Lung (tissue), 12 donors: ENCODE data around the gene CLCA1. TPM values are rescaled to one million over a fixed set of nuclear protein-coding genes. Genes with fewer than 3 reads are reported as not detected.

Source experiments
- ATAC-seq: fragments of 200-7000 bp; cut with Tn5 transposase; one replicate; pipeline ENCODE4 v1.9.1; 2020; ENCODE audit warnings: moderate number of reproducible peaks; ENCODE audit not compliant: insufficient read depth, low FRiP score
- DNase-seq, 3 donors: peaks; one replicate each; pipeline ENCODE4 v3.0.0-alpha.2; 2013 to 2017
- H3K27ac ChIP-seq, 2 donors: one replicate each; pipeline ENCODE4 v1.5.1; 2013; ENCODE audit warnings: mild to moderate bottlenecking in 2 of 2, moderate library complexity in 2 of 2, control low read depth in 1 of 2, inconsistent platforms in 1 of 2, low read depth in 1 of 2, low read length in 1 of 2
- H3K27me3 ChIP-seq, 3 donors: one replicate each; pipeline ENCODE4 v1.5.1; 2013; ENCODE audit warnings: low read length in 2 of 3; ENCODE audit not compliant: control insufficient read depth in 3 of 3, insufficient read depth in 3 of 3
- H3K36me3 ChIP-seq, 4 donors: one replicate each; pipeline ENCODE4 v1.5.1; 2013; ENCODE audit warnings: low read length in 4 of 4, mild to moderate bottlenecking in 1 of 4, moderate library complexity in 1 of 4; ENCODE audit not compliant: control insufficient read depth in 4 of 4, insufficient read depth in 4 of 4
- H3K4me1 ChIP-seq, 5 donors: one replicate each; pipeline ENCODE4 v1.5.1; 2013; ENCODE audit warnings: low read length in 5 of 5, mild to moderate bottlenecking in 2 of 5, moderate library complexity in 1 of 5; ENCODE audit not compliant: control insufficient read depth in 5 of 5, insufficient read depth in 5 of 5
- H3K4me3 ChIP-seq: one replicate; pipeline ENCODE4 v1.5.1; 2013; ENCODE audit warnings: mild to moderate bottlenecking, control low read depth, moderate library complexity
- H3K9ac ChIP-seq, 2 donors: one replicate each; pipeline ENCODE4 v1.5.1; 2013; ENCODE audit warnings: low read length in 2 of 2, control low read depth in 1 of 2; ENCODE audit not compliant: insufficient read depth in 1 of 2
- H3K9me3 ChIP-seq, 4 donors: one replicate each; pipeline ENCODE4 v1.5.1; 2013; ENCODE audit warnings: low read length in 3 of 4, mild to moderate bottlenecking in 1 of 4, moderate library complexity in 1 of 4; ENCODE audit not compliant: control insufficient read depth in 4 of 4, insufficient read depth in 3 of 4
- WGBS, 2 donors: extraction: QIAGEN DNeasy Blood & Tissue Kit; methylation state at CpG; one replicate each; pipeline ENCODE4 v1.1.7; 2013; 5-methylcytosine and 5-hydroxymethylcytosine counted together
- polyA plus RNA-seq, 2 donors: library from polyadenylated mRNA; stranded (reverse); fragments of 200-250 nt; gene quantifications; one replicate each; pipeline ENCODE4 v1.2.1, GENCODE V29; 2013
- total RNA-seq, 2 donors: library from RNA; depleted of rRNA in 1 of 2; stranded (reverse); fragments of >200 nt in 1 of 2; gene quantifications; one replicate each; pipeline ENCODE4 v1.2.1, GENCODE V29; 2014 to 2021
- TF ChIP-seq, protein P1 (sequence below): IDR thresholded peaks from 2 replicates; pipeline ENCODE4 v1.5.1; 2012; ENCODE audit warnings: mild to moderate bottlenecking; ENCODE audit errors: control extremely low read depth, extremely low read depth
- donor health status: control.
- donor health status: control.
- donor health status: Bipolar disorder and iron deficiency.
- donor health status: healthy.
- donor health status: DM: yes; HTN: yes; CAD: no.

The CLCA1 gene
- total and polyA plus RNA-seq, 4 donors = 0.12 to 0.15 TPM; not detected in 2

DNA sequence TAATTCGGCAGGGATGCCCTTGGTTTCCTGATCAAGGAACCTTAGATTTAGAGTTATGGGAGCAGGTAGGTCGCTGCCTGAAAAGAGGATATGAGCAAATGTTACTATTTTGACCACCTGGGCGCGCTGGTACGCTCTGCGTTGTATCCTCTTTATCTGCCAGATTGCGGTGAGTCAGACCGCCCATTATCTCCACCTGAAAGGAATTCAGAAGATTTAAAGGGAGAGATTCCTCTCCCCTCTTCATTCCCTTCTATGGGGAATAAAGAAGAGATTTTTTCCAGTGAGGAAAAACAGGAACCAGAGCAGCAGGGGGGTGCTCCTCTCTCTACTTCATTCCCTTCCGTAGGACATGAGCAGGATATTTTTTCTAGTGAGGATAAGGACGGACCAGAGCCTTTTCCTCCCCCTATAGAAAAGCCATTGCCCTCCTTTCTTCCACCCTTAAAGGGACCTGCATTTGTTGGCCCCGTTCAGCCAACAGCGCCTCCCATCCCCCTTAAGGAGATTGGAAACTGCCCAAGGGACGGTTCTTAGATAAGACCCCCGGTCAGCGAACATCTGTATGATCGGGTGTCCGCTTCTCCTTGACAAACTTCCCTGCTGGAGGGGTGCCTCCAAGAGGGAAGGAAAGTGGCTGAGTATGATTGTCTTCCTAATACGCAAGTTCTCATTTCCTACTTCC, 34.1 kb downstream of the CLCA1 start:
- DNase-seq = peak in 2 of 3 donors; percentile 25 to 53
- H3K9ac ChIP-seq = peak overlapping the region in 1 of 2 donors; percentile 73
- H3K36me3 ChIP-seq = no peaks in the 10 kb centered on the region
- WGBS, 2 donors = 39 to 55% methylated on average over 18 of the region's 18 CpGs
- ATAC-seq = no peak
- no peaks in the 10 kb centered on the region for H3K9me3 ChIP-seq
- H3K4me1 ChIP-seq = peaks cover 4 to 32% (median 9%) of the 10 kb centered on the region in 5 donors
- no peaks in the 10 kb centered on the region for H3K27me3 ChIP-seq
- H3K27ac ChIP-seq = peak overlapping the region in 1 of 2 donors; percentile 86
- TF ChIP-seq, protein P1, sequence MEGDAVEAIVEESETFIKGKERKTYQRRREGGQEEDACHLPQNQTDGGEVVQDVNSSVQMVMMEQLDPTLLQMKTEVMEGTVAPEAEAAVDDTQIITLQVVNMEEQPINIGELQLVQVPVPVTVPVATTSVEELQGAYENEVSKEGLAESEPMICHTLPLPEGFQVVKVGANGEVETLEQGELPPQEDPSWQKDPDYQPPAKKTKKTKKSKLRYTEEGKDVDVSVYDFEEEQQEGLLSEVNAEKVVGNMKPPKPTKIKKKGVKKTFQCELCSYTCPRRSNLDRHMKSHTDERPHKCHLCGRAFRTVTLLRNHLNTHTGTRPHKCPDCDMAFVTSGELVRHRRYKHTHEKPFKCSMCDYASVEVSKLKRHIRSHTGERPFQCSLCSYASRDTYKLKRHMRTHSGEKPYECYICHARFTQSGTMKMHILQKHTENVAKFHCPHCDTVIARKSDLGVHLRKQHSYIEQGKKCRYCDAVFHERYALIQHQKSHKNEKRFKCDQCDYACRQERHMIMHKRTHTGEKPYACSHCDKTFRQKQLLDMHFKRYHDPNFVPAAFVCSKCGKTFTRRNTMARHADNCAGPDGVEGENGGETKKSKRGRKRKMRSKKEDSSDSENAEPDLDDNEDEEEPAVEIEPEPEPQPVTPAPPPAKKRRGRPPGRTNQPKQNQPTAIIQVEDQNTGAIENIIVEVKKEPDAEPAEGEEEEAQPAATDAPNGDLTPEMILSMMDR = no peak
- no peak overlapping the region for H3K4me3 ChIP-seq

DNA sequence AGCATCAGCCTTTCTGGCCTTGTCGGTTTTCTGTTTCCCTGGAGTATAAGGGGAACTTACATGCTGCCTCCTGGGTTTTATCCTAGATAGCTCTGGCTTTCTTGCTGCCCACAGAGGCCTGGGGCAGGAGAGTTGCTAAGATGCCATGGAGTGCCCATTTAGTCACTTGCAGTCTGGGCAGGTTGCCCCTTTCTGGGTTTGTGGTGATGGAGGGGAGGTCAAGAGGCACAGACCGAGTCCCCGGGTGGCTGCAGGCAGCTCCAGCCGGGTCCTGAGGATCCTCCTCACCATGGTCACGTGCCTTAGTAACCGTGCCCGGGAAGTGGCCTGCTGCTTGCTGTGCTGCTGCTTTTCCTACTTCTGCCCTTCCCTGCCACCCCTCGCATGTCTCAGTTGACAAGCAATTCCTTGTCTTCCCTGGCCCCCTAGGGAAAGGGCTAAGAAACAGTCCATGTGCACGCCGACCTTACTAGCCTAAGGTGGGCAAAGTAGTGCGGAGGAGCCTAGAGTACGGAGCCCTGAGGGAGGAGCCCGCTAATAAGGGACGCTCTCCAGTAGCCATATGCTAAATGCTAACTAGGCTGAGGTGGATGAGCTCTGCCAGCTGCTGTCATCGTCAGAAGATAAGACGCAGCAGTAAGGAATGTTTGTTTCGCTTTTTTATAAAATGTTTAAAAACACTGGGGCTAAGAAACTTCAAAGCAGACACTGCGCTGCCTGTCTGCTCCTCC, 34.8 kb downstream of the CLCA1 start:
- 36 to 41% methylated on average over 18 of the region's 18 CpGs for WGBS, 2 donors
- ATAC-seq = peak; percentile 12
- Histone ChIP-seq H3K27ac (peak overlapping the region; percentile 65 to 86), H3K9ac (peak overlapping the region; percentile 42 to 76), H3K36me3 (no peaks in the 10 kb centered on the region), H3K9me3 (no peaks in the 10 kb centered on the region), H3K4me3 (peak overlapping the region; percentile 8), H3K27me3 (no peaks in the 10 kb centered on the region), H3K4me1 (peaks cover 4 to 32% (median 9%) of the 10 kb centered on the region in 5 donors)
- DNase-seq = peak; percentile 58 to 73 (median 72)
- TF ChIP-seq, protein P1 = no peak

DNA sequence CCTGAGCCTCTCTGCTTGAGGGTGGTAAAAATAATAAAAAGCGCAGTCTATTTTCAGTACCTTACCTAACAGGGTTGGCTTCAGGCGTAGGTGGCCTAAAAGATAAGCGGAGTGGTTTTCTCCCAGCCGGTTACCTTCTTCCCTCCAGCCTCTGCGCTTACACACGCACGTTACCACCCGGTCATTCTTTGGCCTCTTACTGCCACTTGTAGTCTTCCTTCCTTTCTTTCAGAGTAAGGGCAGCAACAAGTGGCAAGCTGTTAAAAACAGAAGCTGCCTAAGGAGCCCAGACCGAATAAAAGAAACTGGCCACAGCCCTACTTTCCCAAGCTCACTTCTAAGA, 35.4 kb downstream of the CLCA1 start:
- H3K27me3 ChIP-seq = no peaks in the 10 kb centered on the region
- no peaks in the 10 kb centered on the region for H3K9me3 ChIP-seq
- TF ChIP-seq, protein P1 = no peak
- no peak overlapping the region for H3K4me3 ChIP-seq
- WGBS, 2 donors = 27 to 43% methylated on average over 9 of the region's 9 CpGs
- H3K27ac ChIP-seq = peak overlapping the region; percentile 65 to 86
- peak overlapping the region; percentile 42 to 76 for H3K9ac ChIP-seq
- DNase-seq = peak; percentile 24 to 62 (median 43)
- peak; percentile 41 for ATAC-seq
- H3K36me3 ChIP-seq = no peaks in the 10 kb centered on the region
- H3K4me1 ChIP-seq = peaks cover 4 to 32% (median 9%) of the 10 kb centered on the region in 5 donors
